Keratinocyte (primary cell): Measurements from ENCODE around the gene GJC3.

ENCODE experiments used
- EZH2 ChIP-seq: IDR thresholded peaks from one replicate; pipeline ENCODE4 v1.6.1; 2012; ENCODE audit warnings: inconsistent platforms, mild to moderate bottlenecking, low read length, moderate library complexity
- TF ChIP-seq, protein P1 (sequence below), 3 experiments: IDR thresholded peaks in 1 of 3; conservative IDR thresholded peaks in 1 of 3; optimal IDR thresholded peaks in 1 of 3; 2 replicates in 2 of 3; 3 replicates in 1 of 3; pipeline versions ENCODE3 to v1.5.1; 2011; ENCODE audit warnings: low read length in 3 of 3, mild to moderate bottlenecking in 3 of 3, moderate library complexity in 2 of 3, control low read depth in 1 of 3, inconsistent platforms in 1 of 3; ENCODE audit not compliant: insufficient read depth in 2 of 3; ENCODE audit errors: extremely low read depth in 1 of 3

- TF ChIP-seq, protein P1, sequence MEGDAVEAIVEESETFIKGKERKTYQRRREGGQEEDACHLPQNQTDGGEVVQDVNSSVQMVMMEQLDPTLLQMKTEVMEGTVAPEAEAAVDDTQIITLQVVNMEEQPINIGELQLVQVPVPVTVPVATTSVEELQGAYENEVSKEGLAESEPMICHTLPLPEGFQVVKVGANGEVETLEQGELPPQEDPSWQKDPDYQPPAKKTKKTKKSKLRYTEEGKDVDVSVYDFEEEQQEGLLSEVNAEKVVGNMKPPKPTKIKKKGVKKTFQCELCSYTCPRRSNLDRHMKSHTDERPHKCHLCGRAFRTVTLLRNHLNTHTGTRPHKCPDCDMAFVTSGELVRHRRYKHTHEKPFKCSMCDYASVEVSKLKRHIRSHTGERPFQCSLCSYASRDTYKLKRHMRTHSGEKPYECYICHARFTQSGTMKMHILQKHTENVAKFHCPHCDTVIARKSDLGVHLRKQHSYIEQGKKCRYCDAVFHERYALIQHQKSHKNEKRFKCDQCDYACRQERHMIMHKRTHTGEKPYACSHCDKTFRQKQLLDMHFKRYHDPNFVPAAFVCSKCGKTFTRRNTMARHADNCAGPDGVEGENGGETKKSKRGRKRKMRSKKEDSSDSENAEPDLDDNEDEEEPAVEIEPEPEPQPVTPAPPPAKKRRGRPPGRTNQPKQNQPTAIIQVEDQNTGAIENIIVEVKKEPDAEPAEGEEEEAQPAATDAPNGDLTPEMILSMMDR (optimal IDR thresholded peaks at IDR 0.05 in 1 of 3, IDR thresholded peaks at IDR 0.05 in 1 of 3, conservative IDR thresholded peaks at IDR 0.05 in 1 of 3; ENCODE audit: extremely low read depth in 1 of 3, insufficient read depth in 2 of 3, low read length in 3 of 3): no peak
- no peak for TF ChIP-seq EZH2
Measured at GRCh38 chr7:99923200-99923599, 6.2 kb downstream of the GJC3 start.
